Measurements from ENCODE around the gene HENMT1. TPM values are rescaled to one million over a fixed set of nuclear protein-coding genes. Genes with fewer than 3 reads are reported as not detected.

Gene HENMT1
- polyA plus RNA-seq, 2 of the 4 experiments (the other 2 are of a cell fraction) = 8.1 to 9.7 TPM

DNA sequence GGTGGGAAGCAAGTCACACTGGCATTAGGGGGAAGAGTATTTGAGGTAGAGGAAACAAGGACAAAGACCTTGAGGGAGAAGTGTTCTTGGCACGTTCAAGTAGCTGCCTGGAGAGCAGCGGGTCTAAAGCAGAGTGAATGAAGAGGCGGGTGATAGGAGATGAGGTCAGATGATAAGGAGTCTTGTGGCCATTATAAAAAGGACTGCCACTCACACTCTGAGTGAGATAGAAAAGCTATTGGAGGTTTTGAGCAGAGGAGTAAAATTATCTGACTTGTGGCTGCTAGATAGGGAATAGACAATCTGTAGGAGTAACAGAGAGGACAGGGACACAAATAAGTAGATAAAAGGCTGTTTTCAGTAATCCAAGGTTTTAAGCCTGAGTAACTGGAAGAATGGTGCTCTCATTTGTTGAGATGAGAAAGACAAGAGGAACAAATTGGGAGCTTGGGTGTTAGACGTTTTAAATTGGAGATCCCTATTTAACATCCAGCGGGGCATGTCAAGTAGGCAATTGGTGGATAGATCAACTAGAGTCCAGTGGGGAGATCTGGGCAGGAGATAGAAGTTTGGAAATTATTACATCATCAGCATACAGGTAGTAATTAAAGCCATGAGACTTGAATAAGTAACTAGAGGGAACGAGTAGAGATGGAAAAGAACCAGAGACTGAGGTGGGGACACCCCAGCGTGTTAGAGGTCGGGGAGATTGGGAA is 43.7 kb downstream of the HENMT1 start:
- FAIRE-seq (no peak), ATAC-seq (no peak), DNase-seq (ENCODE audit: low read depth in 1 of 2, low spot score in 1 of 2) (no peak)
- WGBS (ENCODE audit: missing lambda C conversion rate) = 88% methylated on average over 8 of the region's 8 CpGs
- ChIA-PET POLR2A (no interaction called here), CTCF (interaction anchor here (1.0 kb wide), 1 partner anchor 58 kb away, joined by 3 read pairs; the partner anchor contains the start of gene EEIG2)
- H3K4me1 ChIP-seq = no peaks in the 10 kb centered on the region
- H3K4me3 ChIP-seq = no peak overlapping the region
- TF ChIP-seq ZSCAN20 (CRISPR knock-in tag; IDR thresholded peaks at IDR 0.05) = no peak
- TF ChIP-seq HOXB13 (CRISPR knock-in tag; IDR thresholded peaks at IDR 0.05; ENCODE audit: low read depth) = no peak
- no peak for TF ChIP-seq RNF2 (IDR thresholded peaks at IDR 0.05; ENCODE audit: borderline replicate concordance, low read depth)
- no peak for TF ChIP-seq MAZ (IDR thresholded peaks at IDR 0.05; ENCODE audit: borderline replicate concordance, low read depth, low read length)
- no peak for TF ChIP-seq JUN (IDR thresholded peaks at IDR 0.05)
- TF ChIP-seq CHD2 (IDR thresholded peaks at IDR 0.05; ENCODE audit: low read length, partially characterized antibody) = no peak
- no peak for TF ChIP-seq RAD21 (conservative IDR thresholded peaks at IDR 0.05 in 1 of 2, IDR thresholded peaks at IDR 0.05 in 1 of 2)
- no peak for TF ChIP-seq ESRRA (IDR thresholded peaks at IDR 0.05; ENCODE audit: borderline replicate concordance, low read length)
- TF ChIP-seq HMGXB4 (CRISPR knock-in tag; IDR thresholded peaks at IDR 0.05; ENCODE audit: borderline replicate concordance) = no peak
- TF ChIP-seq BHLHE40 (IDR thresholded peaks at IDR 0.05; ENCODE audit: low read depth, low read length) = no peak
- TF ChIP-seq RARB (CRISPR knock-in tag; IDR thresholded peaks at IDR 0.05) = no peak
- no peak for TF ChIP-seq CEBPB (IDR thresholded peaks at IDR 0.05)
- TF ChIP-seq, protein P1, sequence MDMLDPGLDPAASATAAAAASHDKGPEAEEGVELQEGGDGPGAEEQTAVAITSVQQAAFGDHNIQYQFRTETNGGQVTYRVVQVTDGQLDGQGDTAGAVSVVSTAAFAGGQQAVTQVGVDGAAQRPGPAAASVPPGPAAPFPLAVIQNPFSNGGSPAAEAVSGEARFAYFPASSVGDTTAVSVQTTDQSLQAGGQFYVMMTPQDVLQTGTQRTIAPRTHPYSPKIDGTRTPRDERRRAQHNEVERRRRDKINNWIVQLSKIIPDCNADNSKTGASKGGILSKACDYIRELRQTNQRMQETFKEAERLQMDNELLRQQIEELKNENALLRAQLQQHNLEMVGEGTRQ (IDR thresholded peaks at IDR 0.05) = no peak
- TF ChIP-seq GATA3 (IDR thresholded peaks at IDR 0.05; ENCODE audit: borderline replicate concordance) = no peak
- no peak for TF ChIP-seq CBX8 (IDR thresholded peaks at IDR 0.05)
- TF ChIP-seq CTCF (IDR thresholded peaks at IDR 0.05) = no peak
- no peak for TF ChIP-seq CBX2 (IDR thresholded peaks at IDR 0.05; ENCODE audit: borderline replicate concordance, low read depth)
- TF ChIP-seq E2F6 (IDR thresholded peaks at IDR 0.05; ENCODE audit: borderline replicate concordance, low read depth) = no peak
- TF ChIP-seq HOXB5 (CRISPR knock-in tag; IDR thresholded peaks at IDR 0.05) = no peak
- no peak for TF ChIP-seq HES2 (IDR thresholded peaks at IDR 0.05)
- H3K4me2 ChIP-seq = no peak overlapping the region
- no peaks in the 10 kb centered on the region for H3K9me3 ChIP-seq
- H3K27ac ChIP-seq = no peak overlapping the region

GRCh38 chr1:108615544-108615943 is 45.3 kb downstream of the HENMT1 start:
- Histone ChIP-seq H3K4me2 (no peak overlapping the region), H3K4me1 (no peaks in the 10 kb centered on the region), H3K27ac (no peak overlapping the region), H3K4me3 (no peak overlapping the region), H3K9me3 (no peaks in the 10 kb centered on the region)
- ChIA-PET CTCF (interaction anchor here (0.9 to 1.9 kb wide), 5 partner anchors 11 to 103 kb away, joined by 3 to 9 read pairs (median 5); no protein-coding TSS in a partner anchor), POLR2A (interaction anchor here (1.0 kb wide), 1 partner anchor 55 kb away, joined by 3 read pairs; the partner anchor contains the start of gene EEIG2)
- no peak for FAIRE-seq
- ATAC-seq = no peak
- no peak for DNase-seq (ENCODE audit: low read depth in 1 of 2, low spot score in 1 of 2)
- 39% methylated on average over 2 of the region's 2 CpGs for WGBS (ENCODE audit: missing lambda C conversion rate)
- TF ChIP-seq, protein P2, sequence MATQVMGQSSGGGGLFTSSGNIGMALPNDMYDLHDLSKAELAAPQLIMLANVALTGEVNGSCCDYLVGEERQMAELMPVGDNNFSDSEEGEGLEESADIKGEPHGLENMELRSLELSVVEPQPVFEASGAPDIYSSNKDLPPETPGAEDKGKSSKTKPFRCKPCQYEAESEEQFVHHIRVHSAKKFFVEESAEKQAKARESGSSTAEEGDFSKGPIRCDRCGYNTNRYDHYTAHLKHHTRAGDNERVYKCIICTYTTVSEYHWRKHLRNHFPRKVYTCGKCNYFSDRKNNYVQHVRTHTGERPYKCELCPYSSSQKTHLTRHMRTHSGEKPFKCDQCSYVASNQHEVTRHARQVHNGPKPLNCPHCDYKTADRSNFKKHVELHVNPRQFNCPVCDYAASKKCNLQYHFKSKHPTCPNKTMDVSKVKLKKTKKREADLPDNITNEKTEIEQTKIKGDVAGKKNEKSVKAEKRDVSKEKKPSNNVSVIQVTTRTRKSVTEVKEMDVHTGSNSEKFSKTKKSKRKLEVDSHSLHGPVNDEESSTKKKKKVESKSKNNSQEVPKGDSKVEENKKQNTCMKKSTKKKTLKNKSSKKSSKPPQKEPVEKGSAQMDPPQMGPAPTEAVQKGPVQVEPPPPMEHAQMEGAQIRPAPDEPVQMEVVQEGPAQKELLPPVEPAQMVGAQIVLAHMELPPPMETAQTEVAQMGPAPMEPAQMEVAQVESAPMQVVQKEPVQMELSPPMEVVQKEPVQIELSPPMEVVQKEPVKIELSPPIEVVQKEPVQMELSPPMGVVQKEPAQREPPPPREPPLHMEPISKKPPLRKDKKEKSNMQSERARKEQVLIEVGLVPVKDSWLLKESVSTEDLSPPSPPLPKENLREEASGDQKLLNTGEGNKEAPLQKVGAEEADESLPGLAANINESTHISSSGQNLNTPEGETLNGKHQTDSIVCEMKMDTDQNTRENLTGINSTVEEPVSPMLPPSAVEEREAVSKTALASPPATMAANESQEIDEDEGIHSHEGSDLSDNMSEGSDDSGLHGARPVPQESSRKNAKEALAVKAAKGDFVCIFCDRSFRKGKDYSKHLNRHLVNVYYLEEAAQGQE (IDR thresholded peaks at IDR 0.05) = no peak
- no peak for TF ChIP-seq BHLHE40 (IDR thresholded peaks at IDR 0.05; ENCODE audit: low read depth, low read length)
- TF ChIP-seq HOXA7 (CRISPR knock-in tag; IDR thresholded peaks at IDR 0.05) = no peak
- TF ChIP-seq HOXB5 (CRISPR knock-in tag; IDR thresholded peaks at IDR 0.05) = no peak
- no peak for TF ChIP-seq ELK1 (IDR thresholded peaks at IDR 0.05; ENCODE audit: low read depth, low read length)
- no peak for TF ChIP-seq E2F6 (IDR thresholded peaks at IDR 0.05; ENCODE audit: borderline replicate concordance, low read depth)
- no peak for TF ChIP-seq RCOR1 (IDR thresholded peaks at IDR 0.05; ENCODE audit: low read depth, low read length)
